Measurements from ENCODE around the gene CRISP1.

DNA sequence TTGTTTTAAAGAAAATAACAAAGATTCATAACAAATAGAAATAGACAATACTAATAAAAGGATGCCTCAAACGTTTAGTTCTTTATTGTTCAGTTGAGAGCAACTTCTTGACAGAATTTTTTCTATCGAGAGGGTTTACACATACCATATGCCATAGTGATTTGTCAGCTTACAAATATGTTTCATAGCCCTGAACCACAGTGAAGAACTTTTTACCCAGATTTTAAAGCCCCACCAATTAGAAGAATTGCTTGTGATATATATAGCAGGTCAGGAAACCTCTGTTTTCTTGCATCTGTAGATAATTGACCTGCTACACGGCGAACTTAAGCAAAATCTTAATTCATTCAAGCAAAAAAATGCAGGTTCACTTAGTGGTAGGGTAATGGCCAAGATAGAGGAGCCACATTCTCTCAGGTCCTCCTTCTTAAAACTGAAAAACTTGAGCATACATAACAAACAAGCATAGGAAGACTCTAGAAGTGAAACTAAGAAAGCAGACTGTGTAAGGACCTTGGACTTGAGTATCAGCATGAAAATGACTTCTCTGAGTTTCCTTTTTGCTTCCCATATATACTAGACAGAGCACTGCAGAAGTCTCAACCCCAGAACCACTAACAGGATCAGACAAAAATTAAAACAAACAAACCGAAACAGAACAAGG lies 39.5 kb downstream of the CRISP1 start:
- no peak for TF ChIP-seq POLR2A (IDR thresholded peaks at IDR 0.05)
- TF ChIP-seq, protein P1, sequence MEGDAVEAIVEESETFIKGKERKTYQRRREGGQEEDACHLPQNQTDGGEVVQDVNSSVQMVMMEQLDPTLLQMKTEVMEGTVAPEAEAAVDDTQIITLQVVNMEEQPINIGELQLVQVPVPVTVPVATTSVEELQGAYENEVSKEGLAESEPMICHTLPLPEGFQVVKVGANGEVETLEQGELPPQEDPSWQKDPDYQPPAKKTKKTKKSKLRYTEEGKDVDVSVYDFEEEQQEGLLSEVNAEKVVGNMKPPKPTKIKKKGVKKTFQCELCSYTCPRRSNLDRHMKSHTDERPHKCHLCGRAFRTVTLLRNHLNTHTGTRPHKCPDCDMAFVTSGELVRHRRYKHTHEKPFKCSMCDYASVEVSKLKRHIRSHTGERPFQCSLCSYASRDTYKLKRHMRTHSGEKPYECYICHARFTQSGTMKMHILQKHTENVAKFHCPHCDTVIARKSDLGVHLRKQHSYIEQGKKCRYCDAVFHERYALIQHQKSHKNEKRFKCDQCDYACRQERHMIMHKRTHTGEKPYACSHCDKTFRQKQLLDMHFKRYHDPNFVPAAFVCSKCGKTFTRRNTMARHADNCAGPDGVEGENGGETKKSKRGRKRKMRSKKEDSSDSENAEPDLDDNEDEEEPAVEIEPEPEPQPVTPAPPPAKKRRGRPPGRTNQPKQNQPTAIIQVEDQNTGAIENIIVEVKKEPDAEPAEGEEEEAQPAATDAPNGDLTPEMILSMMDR (IDR thresholded peaks at IDR 0.05), result no peak
